DMS 273 treated with DMSO at 0.1 percent for 48 hours (cell line): Measurements from ENCODE around the gene GRAMD4.

ENCODE experiments used
- DNase-seq: peaks from one replicate; lab custom pipeline; 2025; lab: John Stamatoyannopoulos, UW

GRAMD4 gene

DNA sequence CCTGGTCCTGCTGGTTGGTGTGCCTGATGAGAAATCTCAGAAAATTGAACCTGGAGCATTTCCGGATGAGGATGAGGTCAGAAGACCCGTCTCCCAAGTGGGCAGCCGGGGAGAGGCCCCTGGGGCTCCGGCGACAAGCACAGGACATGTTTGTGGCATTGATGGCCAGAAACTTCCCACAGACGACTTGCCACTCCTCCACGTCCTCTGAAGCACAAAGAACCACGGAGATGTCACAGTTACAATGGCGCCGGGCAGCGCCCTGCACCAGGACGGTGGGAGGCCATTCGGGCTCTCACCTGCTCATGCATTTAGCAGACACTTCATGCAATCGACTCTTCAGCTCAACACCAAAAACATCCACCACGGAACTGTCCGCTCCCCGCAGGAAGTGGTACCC lies 71.4 kb downstream of the GRAMD4 start:
- no peak for DNase-seq

DNA sequence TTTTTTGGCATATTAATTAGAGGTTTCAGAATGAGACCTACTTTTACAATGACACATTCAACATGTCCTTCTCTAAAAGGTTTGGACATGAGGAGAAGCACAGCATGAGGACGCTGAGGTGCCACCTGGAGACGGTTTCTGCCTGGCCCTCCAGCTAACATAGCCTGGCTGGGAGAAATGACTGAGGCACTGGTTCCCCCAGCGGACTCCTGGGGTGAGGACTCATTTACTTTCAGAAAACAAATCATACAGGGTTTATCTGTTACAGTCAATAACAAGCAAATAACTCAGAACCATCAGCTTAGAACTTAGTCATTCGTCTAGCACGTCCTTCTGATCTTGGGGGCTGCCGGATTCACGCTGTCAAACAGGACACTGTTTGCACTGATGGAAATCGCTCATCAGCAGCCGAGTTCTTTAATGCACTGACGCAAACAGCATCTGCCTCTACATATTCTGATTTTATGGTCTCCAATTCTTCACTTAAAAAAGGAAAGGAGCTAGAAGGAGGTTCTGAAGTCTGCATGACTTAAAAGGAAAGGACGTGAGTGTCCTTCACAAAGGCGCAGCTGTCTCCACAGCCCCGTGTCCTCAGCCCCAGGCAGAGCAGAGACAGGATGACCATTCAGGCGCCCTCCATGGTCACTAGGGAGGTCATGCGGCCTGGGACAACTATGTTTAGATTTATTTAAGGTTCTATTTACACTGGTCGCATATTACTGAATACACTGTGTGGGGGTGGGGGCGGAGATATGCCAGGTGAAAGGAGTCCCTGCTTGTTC lies 73.6 kb downstream of the GRAMD4 start:
- DNase-seq = no peak

DNA sequence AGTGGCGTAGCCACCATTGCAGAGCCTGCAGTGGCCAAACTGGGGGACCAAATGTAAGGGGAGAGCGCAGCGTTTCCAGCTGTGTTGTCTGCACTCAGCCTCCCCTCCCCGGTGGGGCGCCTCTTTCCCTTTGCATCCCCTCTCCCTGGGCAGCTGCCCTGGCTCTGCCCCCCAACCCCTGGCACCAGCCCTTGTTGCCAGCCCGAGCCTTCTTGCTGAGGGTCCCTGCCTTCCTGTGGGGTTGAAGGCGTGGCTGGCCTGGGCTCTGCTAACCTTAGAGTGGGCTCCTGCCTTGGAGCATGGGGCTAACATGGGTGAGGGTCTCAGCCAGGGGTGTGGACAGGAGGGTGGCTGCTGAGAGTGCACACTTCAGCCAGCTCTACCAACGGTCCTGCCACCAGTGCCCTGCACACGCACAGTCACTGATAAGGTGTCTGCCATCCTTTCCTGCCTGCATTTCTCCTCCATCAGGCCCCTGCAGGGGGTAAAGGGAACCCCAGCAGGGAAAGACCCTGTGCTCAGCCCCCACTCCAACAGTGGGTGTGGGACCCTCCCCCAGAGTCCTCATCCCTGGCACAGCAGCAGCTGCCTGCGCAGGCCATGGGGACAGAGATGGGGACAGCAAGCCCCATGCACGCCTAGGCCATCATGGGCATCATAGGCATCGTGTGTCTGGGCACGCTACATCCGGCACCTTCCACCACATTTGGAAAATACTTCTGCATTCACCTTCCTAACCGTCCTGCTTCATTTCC lies 74.4 kb downstream of the GRAMD4 start:
- DNase-seq = no peak

DNA sequence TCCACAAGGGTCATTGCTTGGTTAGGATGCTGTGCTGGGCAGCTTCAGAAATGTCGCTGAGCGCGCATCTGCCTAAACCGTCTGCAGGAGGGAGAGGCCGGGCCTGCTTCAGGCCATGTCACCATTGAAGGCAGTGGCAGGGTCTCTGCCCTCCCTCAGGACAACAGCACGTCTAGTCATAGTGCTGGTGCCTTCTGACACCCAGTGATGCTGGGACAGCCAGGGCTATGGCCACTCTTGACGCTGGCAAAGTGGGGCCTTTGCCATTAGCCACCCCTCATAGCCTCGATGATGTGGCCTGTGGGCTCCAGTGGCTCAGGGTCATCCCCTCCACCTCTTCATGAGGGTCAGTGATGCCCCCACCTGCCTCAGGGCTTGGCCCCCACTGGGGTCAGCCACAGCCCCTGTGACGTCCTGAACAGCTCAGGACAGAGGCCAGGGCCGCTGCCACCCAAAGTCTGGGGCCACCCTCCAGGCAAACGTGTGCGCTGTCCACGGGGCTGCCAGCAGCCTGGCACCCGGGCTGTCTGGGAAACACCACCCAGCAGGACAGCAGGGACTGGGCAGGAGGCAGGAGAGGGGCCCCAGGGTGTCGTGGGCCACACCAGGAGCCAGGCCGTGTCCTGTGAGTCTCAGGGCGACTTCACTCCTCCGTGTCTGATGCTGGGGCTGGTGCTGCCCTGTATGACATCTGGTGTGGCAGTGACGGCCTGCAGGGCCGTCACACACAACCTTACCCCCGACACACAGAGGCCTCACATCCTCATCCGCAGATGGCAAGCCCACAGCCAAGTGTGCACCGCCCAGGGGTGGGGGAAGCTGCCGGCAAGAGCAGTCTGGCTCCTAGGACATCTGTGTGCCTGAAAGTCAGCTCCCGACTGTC lies 75.4 kb downstream of the GRAMD4 start:
- no peak for DNase-seq

DNA sequence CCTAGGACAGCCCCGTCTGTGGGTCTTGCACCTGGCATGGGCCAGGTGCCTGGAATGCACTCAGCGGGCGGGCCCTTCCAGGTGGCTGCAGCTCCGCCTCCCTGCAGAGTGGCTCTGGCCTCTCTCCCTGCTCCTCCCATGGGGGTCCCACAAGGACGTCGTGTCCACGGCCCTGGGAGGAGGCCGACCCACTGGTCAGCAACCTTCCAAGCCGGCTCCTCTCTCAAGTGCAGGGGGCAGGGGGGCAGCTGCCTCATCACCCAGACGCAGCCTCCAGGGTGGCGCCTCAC lies 76.0 kb downstream of the GRAMD4 start:
- DNase-seq = no peak

DNA sequence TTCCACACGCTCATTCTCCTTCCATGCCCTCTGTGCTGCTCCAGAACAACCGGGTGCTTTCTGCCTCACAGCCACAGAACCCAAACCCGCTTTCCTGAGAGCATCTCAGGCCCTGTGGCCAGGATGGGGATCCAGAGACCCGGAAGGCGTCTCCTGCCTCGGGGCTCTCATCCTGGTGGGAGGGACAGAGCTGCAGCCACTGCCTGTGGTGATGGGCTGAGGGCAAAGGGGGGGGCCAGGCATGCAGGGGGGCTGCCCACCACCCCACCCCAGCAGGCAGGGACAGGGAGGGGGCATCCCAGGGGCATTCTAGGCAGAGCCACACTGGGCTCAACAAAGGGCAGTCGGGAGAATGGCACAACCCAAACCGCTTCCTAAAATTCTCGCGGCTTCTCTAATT lies 76.4 kb downstream of the GRAMD4 start:
- no peak for DNase-seq

DNA sequence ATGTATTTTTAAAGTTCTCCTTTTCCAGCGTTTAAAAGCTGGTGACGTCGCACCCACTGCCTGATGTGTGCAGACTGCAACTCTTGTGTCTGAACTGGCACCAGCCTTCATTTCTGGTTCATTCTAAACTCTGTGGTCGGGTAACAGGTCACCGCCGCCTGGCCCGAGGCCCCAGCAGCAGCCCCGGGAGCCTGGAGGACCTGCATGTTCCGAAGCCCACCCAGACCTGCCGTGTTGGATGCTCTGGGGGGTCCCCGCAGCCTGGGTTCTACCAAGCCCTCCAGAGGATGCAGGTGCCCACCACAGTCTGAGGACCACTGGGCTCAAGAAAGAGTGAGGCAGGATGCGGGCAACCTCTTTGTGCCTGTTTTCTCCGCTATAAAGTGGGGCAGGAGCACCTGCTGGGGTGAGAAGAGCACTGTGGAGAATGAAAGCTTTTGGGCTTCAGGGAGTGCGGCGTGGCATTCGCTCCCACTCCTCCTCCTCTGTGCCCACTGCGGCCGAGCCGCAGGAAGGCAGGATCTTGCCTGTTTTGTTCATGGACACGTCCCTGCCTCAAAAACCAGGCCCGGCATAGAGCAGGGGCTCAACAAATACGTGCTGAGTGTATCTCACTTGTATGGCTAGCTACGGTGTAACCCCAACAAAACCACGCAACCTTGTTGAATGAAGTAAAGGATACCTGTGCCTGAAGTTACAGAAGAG lies 77.8 kb downstream of the GRAMD4 start:
- no peak for DNase-seq

DNA sequence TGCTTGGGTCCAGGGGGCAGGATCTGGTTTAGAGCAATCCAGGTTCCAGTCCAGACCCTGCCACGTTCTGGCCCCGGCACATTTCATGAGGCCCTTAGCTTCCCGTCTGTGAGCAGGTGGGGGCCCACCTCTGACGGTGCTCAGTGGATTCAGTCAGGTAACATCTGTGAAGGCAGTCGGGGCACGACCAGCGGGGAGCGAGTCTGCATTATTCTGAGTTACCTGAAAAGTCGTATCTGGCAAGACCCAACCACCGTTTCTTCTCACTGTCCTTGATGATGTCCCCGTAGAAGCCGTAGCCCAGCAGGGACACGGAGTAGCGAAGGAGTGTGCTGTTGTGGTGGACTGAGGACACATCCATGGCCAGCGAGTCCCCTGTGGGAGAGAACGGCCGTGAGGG lies 78.9 kb downstream of the GRAMD4 start:
- no peak for DNase-seq

DNA sequence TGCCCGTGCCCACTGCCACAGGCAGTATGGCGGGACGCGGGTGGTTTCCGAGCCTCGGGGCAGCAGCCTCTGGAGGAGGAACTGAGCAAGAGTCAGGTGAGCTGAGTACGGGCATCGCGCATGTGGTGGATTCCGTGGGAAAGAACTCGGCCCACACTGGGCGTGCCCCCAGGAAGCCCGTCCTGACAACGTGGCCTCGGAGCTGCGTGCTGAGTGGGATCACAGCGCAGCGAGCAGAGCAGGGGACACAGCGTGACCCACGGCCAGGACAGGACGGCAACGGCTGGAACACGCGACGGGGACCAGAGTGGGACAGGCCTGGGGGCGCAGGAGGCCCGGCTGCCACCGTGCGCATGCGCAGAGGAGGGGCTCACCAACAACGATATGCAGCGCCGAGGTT lies 81.1 kb downstream of the GRAMD4 start:
- DNase-seq = no peak

DNA sequence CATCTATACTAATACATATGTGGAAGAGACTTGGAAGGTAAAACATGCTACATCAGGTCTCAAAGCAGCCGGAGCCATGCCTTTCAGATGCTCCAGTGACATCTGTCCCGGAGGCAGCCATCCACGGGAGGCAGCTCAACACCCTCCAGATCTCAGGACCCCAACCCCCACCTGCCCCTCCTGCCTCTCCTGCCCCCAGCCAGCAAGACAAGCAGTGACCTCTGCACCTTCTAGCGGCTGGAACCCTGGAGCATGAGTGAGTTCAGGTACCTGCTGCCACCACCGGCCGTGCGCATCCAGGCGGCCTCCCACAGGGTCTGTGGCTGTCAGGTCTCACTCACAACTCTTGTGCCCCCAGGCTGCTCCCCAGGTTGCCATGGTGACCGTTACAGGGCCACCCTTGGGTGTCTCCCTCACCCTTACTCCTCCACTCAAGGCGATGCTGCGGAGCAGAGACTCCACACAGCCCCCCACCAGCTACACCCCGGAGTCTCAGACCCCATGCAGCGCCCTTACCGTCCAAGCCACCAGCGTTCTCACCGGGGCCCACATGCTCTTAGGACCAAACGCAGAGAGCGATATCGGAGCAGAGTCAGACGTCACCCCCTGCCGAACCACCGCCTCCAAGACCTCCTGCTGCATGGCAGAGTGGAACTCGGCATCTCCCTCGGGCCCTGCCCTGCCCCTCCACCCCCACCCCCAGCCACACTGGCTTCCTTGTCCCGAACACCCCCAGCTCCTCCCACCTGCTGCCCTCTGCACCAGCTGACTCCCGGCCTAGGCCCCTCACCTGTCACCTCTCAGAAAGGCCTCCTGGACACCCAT lies 83.2 kb downstream of the GRAMD4 start:
- no peak for DNase-seq

DNA sequence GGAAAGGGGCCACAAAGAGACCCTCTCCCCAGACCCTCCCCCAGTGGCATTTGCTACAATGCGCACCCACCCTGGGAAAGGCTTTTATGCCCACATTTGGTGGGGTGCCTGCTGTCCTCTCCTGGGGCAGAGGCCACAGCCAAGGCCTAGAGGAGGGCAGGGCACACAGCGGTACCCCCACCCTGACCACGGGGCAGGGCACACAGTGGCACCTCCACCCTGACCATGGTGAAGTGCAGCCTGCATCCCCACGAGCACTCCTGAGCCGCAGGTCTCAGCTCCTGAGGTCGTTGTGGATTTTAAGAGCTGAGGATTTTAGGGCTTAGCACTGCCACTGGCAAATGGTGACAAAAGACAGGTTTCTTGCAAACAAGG lies 83.8 kb downstream of the GRAMD4 start:
- DNase-seq = no peak

DNA sequence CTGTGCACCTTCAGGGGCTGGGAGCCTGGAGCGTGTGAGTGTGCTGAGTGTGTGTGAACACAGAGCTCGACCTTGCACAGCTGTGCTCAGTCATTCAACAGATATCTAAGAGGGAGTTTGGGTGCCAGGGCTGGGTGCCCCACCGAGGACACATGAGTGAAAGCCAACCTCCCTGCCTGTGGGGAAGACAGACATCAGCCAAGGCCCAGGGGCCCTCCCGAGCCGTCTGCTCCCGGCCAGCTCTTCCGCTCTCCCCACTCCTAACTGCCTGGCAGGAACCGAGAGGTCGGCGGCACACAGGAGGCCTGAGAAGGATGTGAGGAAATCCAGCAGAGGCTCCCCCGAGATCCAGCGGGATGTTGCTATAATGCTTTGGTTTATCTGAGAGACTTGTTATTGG lies 85.9 kb downstream of the GRAMD4 start:
- DNase-seq = no peak

DNA sequence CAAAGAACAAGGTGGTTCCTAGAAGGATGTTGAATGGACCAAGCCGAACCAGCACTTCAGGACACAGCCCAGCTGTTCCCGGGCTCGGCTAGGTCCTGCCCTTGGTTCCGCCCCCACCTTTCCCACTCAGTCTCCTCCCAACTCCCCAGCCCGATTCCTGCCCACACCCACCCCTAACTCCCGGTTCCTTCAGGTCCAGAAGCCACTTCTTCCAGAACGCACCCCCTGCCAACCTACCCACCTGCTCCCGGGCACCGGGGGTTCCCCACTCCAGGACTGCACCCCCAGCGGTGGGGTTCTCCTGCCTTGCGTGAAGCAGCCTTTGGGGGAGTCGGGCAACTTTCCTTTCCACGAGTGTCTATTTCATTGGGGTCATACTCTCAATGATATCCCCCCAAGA lies 87.1 kb downstream of the GRAMD4 start:
- DNase-seq = no peak

DNA sequence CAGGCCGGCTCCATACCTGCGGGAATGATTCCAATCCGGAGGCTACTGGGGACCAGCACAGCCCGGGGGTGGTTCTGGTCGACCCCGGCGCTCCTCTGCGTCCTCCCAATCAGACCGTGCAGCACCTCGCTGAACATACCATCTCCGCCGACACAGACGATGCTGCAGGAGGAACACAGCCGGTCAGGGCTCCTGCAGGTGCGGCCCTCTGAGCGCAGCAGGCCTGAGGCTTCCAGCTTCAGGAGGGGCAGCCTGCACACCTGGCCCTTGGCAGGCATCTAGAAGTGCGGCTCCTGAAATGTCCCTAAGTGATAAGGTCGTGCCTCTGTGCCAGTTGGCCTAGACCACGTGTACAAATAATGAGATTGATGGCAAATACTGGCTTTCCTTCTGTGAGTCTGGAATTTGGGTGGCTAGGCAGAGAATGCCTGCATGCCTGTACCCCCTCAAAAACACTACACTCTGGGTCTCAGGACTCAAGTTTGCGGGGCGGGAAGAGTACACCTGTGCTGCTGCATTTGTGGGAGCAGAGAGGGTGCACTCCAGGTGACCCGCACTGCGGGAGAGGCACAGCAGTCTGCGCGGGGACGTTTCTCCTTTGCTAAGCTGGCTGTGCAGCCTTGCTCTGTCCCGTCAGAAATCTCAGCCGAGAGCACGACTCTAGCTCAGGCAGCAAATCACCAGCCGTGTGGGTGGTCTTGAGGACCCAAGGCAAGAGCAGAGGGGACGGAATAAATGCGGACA lies 87.8 kb downstream of the GRAMD4 start:
- DNase-seq = no peak

DNA sequence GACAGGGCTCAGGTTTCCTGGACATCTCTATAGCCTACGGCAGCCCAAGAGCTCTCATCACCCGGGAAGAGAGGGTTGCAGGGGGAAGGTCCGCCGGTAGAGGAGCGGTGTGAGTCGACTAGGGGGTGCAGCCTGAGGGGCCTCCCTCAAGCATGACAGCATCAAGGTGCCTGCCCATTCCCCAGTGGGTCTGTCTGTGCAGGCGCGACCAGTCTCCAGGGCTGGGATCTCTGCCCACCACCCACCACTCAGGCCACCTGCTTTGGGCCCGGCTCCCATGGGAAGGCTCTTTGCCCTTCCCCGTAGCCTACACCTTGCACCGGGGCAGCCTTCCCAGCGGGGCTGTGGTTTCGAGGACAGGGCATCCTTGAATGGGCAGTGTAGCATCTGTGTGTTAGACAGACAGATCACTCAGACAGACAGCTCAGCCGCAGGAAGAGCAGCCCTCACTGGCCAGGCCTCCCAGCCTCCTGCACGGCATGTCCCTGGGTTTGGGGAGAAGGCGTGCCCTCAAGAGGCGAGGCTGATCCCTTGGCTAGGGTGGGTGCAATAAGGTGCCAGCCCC lies 88.7 kb downstream of the GRAMD4 start:
- DNase-seq = no peak

DNA sequence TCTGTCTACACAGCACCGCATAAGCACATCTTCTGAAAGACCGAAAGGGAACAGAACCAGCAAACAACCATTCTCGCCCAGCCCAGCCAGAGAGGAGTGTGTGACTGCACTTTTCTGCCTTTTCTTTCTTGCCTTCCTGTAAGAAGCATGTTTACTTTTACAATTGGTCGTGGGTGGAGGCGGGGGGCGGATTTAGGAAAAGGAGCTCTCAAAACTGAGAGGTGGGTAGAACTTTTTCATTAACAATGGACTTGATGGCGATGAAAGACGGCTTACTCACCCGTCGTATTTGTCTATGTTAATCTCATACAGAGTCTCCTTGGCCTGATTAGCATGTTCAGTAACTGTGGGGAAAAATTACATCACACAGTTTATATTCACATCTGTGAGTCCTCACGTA lies 90.6 kb downstream of the GRAMD4 start:
- no peak for DNase-seq

DNA sequence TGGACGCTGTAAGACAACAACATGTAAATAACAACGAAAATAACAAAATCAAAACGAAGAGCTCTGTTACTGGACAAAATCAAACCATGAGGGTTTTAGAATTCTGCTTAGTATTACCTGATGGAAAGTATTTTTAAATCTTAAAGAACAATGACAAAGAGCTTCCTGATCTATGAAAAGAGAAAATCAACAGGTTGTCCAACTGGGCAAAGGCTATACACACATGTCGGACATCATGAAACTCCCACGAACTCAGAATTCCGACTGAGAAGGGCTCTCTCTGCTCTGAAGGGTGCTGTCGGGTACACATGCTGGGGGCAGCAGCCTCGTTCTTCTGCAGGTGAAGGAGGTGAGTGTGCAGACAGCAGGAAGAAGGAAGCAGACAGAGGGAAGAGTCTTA lies 92.1 kb downstream of the GRAMD4 start:
- DNase-seq = no peak

DNA sequence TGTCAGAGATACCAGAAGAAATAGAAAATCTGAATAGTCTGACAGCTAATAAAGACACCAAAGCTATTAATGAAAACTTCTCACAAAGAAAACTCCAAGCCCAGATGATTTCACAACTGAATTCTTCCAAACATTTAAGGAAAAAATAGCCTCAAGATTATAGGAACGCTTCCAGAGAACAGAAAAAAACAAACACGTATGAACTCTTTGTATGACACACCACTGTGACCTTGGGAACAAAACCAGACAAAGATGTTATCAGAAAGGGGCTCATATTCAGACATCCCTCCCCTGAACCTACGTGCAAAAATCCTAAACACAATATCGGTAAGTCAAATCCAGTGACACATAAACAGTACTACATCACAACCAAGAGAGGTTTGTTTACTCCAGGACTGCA lies 94.4 kb downstream of the GRAMD4 start:
- DNase-seq = no peak

DNA sequence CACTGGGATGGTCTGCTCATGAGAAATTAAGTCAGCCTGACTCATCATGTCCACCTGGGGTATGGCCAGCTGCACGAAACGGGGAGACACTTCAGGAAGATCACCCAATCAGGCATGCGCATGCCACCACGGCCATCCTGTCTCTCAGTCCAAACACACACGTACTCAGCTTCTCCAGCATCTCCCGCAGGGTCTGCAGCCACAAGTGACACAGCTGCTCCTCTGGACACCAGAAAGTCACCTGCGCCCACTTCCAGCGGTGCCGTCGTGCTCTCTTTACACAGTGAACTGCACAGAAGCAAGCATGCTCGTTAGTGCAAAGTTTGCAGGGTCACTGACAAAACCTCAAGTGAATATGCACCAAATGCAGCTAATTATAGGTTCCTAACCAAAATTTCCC lies 99.7 kb downstream of the GRAMD4 start:
- DNase-seq = no peak

DNA sequence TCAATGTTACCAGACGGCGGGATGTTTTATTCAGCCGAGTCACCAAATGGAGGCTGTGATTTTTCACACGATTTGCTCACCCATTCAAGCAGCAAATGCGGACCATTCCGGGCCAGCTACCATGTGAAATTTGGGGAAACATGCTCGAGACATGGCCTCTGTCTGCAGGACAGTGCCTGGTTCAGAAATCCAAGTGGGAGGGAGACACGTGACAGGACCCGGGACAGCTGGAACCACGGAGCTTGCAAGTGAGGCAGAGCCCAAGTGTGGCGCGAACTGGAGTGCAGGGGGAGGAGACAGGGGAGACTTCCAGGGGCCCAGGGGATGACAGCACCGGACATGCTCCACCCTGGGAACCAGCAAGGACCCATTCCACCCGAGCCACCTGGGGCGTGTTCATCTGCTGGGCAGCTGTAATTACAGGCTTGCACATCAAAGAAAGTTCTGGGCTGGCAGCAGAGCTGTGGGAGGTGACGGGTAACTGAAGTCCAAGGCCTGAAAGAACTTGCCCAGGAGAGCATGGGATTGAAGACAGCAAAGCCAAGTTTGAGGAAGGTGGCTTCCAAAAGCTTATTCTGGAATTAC lies 101.4 kb downstream of the GRAMD4 start:
- no peak for DNase-seq
